HepG2 (cell line): ENCODE measurements around the gene BCL6B. TPM values are rescaled to one million over a fixed set of nuclear protein-coding genes. Genes with fewer than 3 reads are reported as not detected.
A peak's percentile ranks its signal among the peaks of the same experiment; 100 is the strongest.

Source experiments
- AHR ChIP-seq: IDR thresholded peaks from 2 replicates; pipeline ENCODE4 v1.6.1; 2018; ENCODE audit warnings: missing genetic modification reagents, missing compliant biosample characterization
- ATM ChIP-seq: fragments of 450-650 bp; IDR thresholded peaks from 2 replicates; pipeline ENCODE4 v1.7.1; 2017; ENCODE audit warnings: mild to moderate bottlenecking, borderline replicate concordance
- CTCF ChIP-seq: sonication (generic); formaldehyde crosslinking; IDR thresholded peaks from 2 replicates; pipeline ENCODE4 v1.5.0; 2020; ENCODE audit warnings: mild to moderate bottlenecking, missing genetic modification reagents, moderate library complexity
- HDAC1 ChIP-seq: sonication (generic); formaldehyde crosslinking; IDR thresholded peaks from 2 replicates; pipeline ENCODE4 v1.5.1; 2020; ENCODE audit warnings: mild to moderate bottlenecking, missing genetic modification reagents
- JUN ChIP-seq: sonication (generic); formaldehyde crosslinking; IDR thresholded peaks from 2 replicates; pipeline ENCODE4 v1.4.0; 2020; ENCODE audit warnings: mild to moderate bottlenecking, missing genetic modification reagents
- MLX ChIP-seq: IDR thresholded peaks from 2 replicates; pipeline ENCODE4 v1.6.1; 2016
- NFKBIZ ChIP-seq: IDR thresholded peaks from 2 replicates; pipeline ENCODE4 v1.6.1; 2018; ENCODE audit warnings: missing genetic modification reagents, missing compliant biosample characterization
- PHF21A ChIP-seq: sonication (generic); formaldehyde crosslinking; IDR thresholded peaks from 2 replicates; pipeline ENCODE4 v1.5.0; 2020; ENCODE audit warnings: mild to moderate bottlenecking, missing genetic modification reagents
- SIX4 ChIP-seq: sonication (generic); formaldehyde crosslinking; IDR thresholded peaks from 2 replicates; pipeline ENCODE4 v1.4.0; 2020; ENCODE audit warnings: missing genetic modification reagents
- SMARCC2 ChIP-seq: fragments of 450-650 bp; IDR thresholded peaks from 2 replicates; pipeline ENCODE4 v1.6.1; 2017; ENCODE audit warnings: antibody characterized with exemption, mild to moderate bottlenecking
- SNAPC5 ChIP-seq: sonication (generic); formaldehyde crosslinking; IDR thresholded peaks from 2 replicates; pipeline ENCODE4 v1.8.1; 2023; ENCODE audit warnings: mild to moderate bottlenecking, missing genetic modification reagents, borderline replicate concordance
- ZBTB14 ChIP-seq: sonication (generic); formaldehyde crosslinking; IDR thresholded peaks from 2 replicates; pipeline ENCODE4 v1.4.0; 2020; ENCODE audit warnings: missing genetic modification reagents
- ZMAT5 ChIP-seq: sonication (generic); formaldehyde crosslinking; IDR thresholded peaks from 2 replicates; pipeline ENCODE4 v1.5.0; 2020; ENCODE audit warnings: mild to moderate bottlenecking, low read depth, missing genetic modification reagents, borderline replicate concordance
- ZNF20 ChIP-seq: sonication (generic); formaldehyde crosslinking; IDR thresholded peaks from 2 replicates; pipeline ENCODE4 v1.4.0; 2020; ENCODE audit warnings: mild to moderate bottlenecking, moderate library complexity, missing genetic modification reagents
- ZNF205 ChIP-seq: IDR thresholded peaks from 2 replicates; pipeline ENCODE4 v1.6.1; 2018; ENCODE audit warnings: missing biosample characterization, missing genetic modification reagents
- ZNF260 ChIP-seq: sonication (generic); formaldehyde crosslinking; IDR thresholded peaks from 2 replicates; pipeline ENCODE4 v1.4.0; 2020; ENCODE audit warnings: missing genetic modification reagents, low read depth, mild to moderate bottlenecking, borderline replicate concordance
- ZNF337 ChIP-seq: sonication (generic); formaldehyde crosslinking; IDR thresholded peaks from 2 replicates; pipeline ENCODE4 v1.5.1; 2020; ENCODE audit warnings: missing genetic modification reagents, low read depth, mild to moderate bottlenecking, borderline replicate concordance
- ZNF441 ChIP-seq: sonication (generic); formaldehyde crosslinking; IDR thresholded peaks from 2 replicates; pipeline ENCODE4 v1.7.0; 2021; ENCODE audit warnings: missing genetic modification reagents, borderline replicate concordance
- ZNF547 ChIP-seq: sonication (generic); formaldehyde crosslinking; IDR thresholded peaks from 2 replicates; pipeline ENCODE4 v1.5.1; 2020; ENCODE audit warnings: mild to moderate bottlenecking, missing genetic modification reagents
- ZNF773 ChIP-seq: sonication (generic); formaldehyde crosslinking; IDR thresholded peaks from 2 replicates; pipeline ENCODE4 v1.4.0; 2020; ENCODE audit warnings: missing genetic modification reagents, borderline replicate concordance
- ZXDC ChIP-seq: sonication (generic); formaldehyde crosslinking; IDR thresholded peaks from 2 replicates; pipeline ENCODE4 v1.5.0; 2020; ENCODE audit warnings: mild to moderate bottlenecking, missing genetic modification reagents
- polyA plus RNA-seq, 8 experiments: library from polyadenylated mRNA; depleted of rRNA in 3 of 8; stranded (reverse) in 7 of 8; unstranded in 1 of 8; fragments of >200 nt; fragmentation: Illumina TruSeq in 4 of 8; extraction: Trizol in 4 of 8; gene quantifications; 2 replicates each; pipeline versions ENCODE4 v1.2.1 to v1.2.3, GENCODE V29; 2011 to 2016; ENCODE audit warnings: low read depth in 4 of 8, missing spikeins in 1 of 8, mixed read lengths in 1 of 8; ENCODE audit not compliant: insufficient read depth in 1 of 8
- total RNA-seq, 5 experiments: library from RNA; depleted of rRNA; stranded (reverse); fragments of >200 nt; fragmentation: Illumina TruSeq; extraction: Trizol; gene quantifications; 2 replicates each; pipeline ENCODE4 v1.2.3, GENCODE V29; 2016; ENCODE audit warnings: low read depth in 1 of 5

The BCL6B gene
- total and polyA plus RNA-seq, 2 of the 13 experiments (the other 11 are each of a cell fraction or from before 2014, with no cell fraction given): not detected

GRCh38 chr17:7014261-7014994 lies 8.4 kb upstream of the BCL6B start (continued):
- no peak for TF ChIP-seq ZNF20 (CRISPR knock-in tag)
- peak; percentile 15; the same call in 1 of the 2 replicates for TF ChIP-seq NFKBIZ (CRISPR knock-in tag)
- TF ChIP-seq SIX4 (CRISPR knock-in tag): 0 out of 2 replicates have a peak, but pooled peaks have one; percentile 26
- no peak for TF ChIP-seq MLX (CRISPR knock-in tag)
- TF ChIP-seq ZNF205: no peak
- TF ChIP-seq ZNF441 (CRISPR knock-in tag): peak; percentile 54; the same call in 1 of the 2 replicates
- TF ChIP-seq ATM: no peak
- no peak for TF ChIP-seq ZNF260 (CRISPR knock-in tag)
- TF ChIP-seq SNAPC5 (CRISPR knock-in tag): no peak
- no peak for TF ChIP-seq ZBTB14 (CRISPR knock-in tag)
- TF ChIP-seq AHR (CRISPR knock-in tag): no peak
- TF ChIP-seq JUN (CRISPR knock-in tag): peak; percentile 83; the same call in 1 of the 2 replicates
- TF ChIP-seq ZXDC (CRISPR knock-in tag): no peak
- peak; percentile 81 for TF ChIP-seq CTCF
- peak; percentile 92 for TF ChIP-seq HDAC1
- TF ChIP-seq ZNF547: 0 out of 2 replicates have a peak, but pooled peaks have one; percentile 28
- no peak for TF ChIP-seq ZMAT5
- no peak for TF ChIP-seq ZNF773 (CRISPR knock-in tag)
- TF ChIP-seq PHF21A (CRISPR knock-in tag): 0 out of 2 replicates have a peak, but pooled peaks have one; percentile 41
- no peak for TF ChIP-seq SMARCC2
- TF ChIP-seq ZNF337 (CRISPR knock-in tag): no peak
